Endodermal cell (in vitro differentiated cells): ENCODE data around the gene HPSE2. TPM values are rescaled to one million over a fixed set of nuclear protein-coding genes. Genes with fewer than 3 reads are reported as not detected.

Experiments
- DNase-seq: peaks from one replicate; pipeline ENCODE4 v3.0.0-alpha.2; 2017
- H3K27ac ChIP-seq: 2 replicates; pipeline ENCODE4 v1.5.1; 2013; ENCODE audit warnings: mild to moderate bottlenecking, low read depth, low read length, moderate library complexity
- H3K27me3 ChIP-seq: 2 replicates; pipeline ENCODE4 v1.6.1; 2013; ENCODE audit warnings: mild to moderate bottlenecking, low read length, moderate library complexity; ENCODE audit not compliant: insufficient read depth, control insufficient read depth, poor library complexity, severe bottlenecking
- H3K36me3 ChIP-seq: 2 replicates; pipeline ENCODE4 v1.7.0; 2013; ENCODE audit warnings: mild to moderate bottlenecking, low read length, moderate library complexity; ENCODE audit not compliant: control insufficient read depth, insufficient read depth
- H3K4me1 ChIP-seq: one replicate; pipeline ENCODE4 v1.7.0; 2013; ENCODE audit warnings: low read length; ENCODE audit not compliant: control insufficient read depth, insufficient read depth
- H3K4me3 ChIP-seq: 2 replicates; pipeline ENCODE4 v1.5.1; 2013; ENCODE audit warnings: mild to moderate bottlenecking, low read length, moderate library complexity
- H3K9ac ChIP-seq: 2 replicates; pipeline ENCODE4 v1.6.1; 2013; ENCODE audit warnings: mild to moderate bottlenecking, low read length, moderate library complexity; ENCODE audit not compliant: poor library complexity, severe bottlenecking; ENCODE audit errors: extremely low read depth
- H3K9me3 ChIP-seq: 2 replicates; pipeline ENCODE4 v1.6.1; 2013; ENCODE audit warnings: mild to moderate bottlenecking, low read length, moderate library complexity; ENCODE audit not compliant: control insufficient read depth
- H3K27ac Mint-ChIP-seq: 2 replicates; pipeline ENCODE4 v1.8.0; 2020; ENCODE audit warnings: mixed read lengths
- H3K27me3 Mint-ChIP-seq: 2 replicates; pipeline ENCODE4 v1.8.0; 2021; ENCODE audit warnings: mild to moderate bottlenecking, mixed read lengths; ENCODE audit not compliant: insufficient read depth
- H3K36me3 Mint-ChIP-seq: 2 replicates; pipeline ENCODE4 v1.8.0; 2020; ENCODE audit warnings: low read depth, mixed read lengths
- H3K4me1 Mint-ChIP-seq: 2 replicates; pipeline ENCODE4 v1.8.0; 2020; ENCODE audit warnings: mixed read lengths
- H3K4me3 Mint-ChIP-seq: 2 replicates; pipeline ENCODE4 v1.8.0; 2020; ENCODE audit warnings: mild to moderate bottlenecking, moderate library complexity, mixed read lengths
- H3K9me3 Mint-ChIP-seq: 2 replicates; pipeline ENCODE4 v1.8.0; 2020; ENCODE audit warnings: mild to moderate bottlenecking, mixed read lengths
- WGBS, 2 experiments: methylation state at CpG; one replicate each; pipeline versions ENCODE4 v1.1.5 to v1.1.7; 2013; ENCODE audit warnings: missing lambda C conversion rate in 2 of 2, mixed read lengths in 1 of 2; ENCODE audit not compliant: insufficient coverage in 1 of 2, insufficient read length in 1 of 2; 5-methylcytosine and 5-hydroxymethylcytosine counted together
- total RNA-seq, 2 donors: library from RNA; stranded (reverse); fragmentation: NEBNext Ultra II Directional in 1 of 2; extraction: Animal tissue kit (Norgen Biotek cat#: 25700) in 1 of 2; gene quantifications; 2 replicates in 1 of 2; 3 replicates in 1 of 2; pipeline ENCODE4 v1.2.1, GENCODE V29; 2021
- TF ChIP-seq, protein P1 (sequence below): fragments of 200-600 bp; sonication (generic); conservative IDR thresholded peaks from 2 replicates; pipeline ENCODE4 v1.5.0; 2021; ENCODE audit warnings: antibody characterized with exemption, mild to moderate bottlenecking

HPSE2 gene
- total RNA-seq, 2 donors from 2014 or later = 0.07 to 0.11 TPM

DNA sequence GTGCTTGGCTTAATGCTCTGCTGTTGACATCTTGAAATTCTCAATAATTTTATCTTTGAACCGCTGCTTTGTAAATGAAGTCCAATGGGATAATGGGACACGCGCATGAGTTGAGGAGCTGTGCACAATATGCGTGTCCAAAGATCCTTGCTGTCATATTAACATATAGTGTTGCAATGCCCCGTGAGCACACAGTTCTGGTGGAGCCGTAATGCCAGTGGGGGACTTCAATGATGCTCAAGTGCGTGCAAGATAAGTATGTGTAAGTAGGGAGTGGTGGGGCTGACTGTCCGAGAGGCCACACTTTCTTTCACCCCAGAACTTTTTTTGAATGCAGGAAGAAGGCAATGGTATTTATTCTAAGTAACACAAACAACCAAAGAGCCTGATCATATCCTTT, 711.5 kb downstream of the HPSE2 start:
- no peaks in the 10 kb centered on the region for H3K36me3 ChIP-seq
- Mint-ChIP-seq H3K27me3 (peaks cover 5% of the 10 kb centered on the region), H3K4me3 (no peak overlapping the region), H3K27ac (no peak overlapping the region), H3K9me3 (peaks cover 3% of the 10 kb centered on the region), H3K4me1 (no peaks in the 10 kb centered on the region), H3K36me3 (no peaks in the 10 kb centered on the region)
- H3K4me1 ChIP-seq = no peaks in the 10 kb centered on the region
- H3K27ac ChIP-seq = no peak overlapping the region
- 94 to 98% methylated on average over 4 to 7 of the region's 8 CpGs for WGBS, 2 experiments
- H3K27me3 ChIP-seq = peaks cover 54% of the 10 kb centered on the region
- TF ChIP-seq, protein P1, sequence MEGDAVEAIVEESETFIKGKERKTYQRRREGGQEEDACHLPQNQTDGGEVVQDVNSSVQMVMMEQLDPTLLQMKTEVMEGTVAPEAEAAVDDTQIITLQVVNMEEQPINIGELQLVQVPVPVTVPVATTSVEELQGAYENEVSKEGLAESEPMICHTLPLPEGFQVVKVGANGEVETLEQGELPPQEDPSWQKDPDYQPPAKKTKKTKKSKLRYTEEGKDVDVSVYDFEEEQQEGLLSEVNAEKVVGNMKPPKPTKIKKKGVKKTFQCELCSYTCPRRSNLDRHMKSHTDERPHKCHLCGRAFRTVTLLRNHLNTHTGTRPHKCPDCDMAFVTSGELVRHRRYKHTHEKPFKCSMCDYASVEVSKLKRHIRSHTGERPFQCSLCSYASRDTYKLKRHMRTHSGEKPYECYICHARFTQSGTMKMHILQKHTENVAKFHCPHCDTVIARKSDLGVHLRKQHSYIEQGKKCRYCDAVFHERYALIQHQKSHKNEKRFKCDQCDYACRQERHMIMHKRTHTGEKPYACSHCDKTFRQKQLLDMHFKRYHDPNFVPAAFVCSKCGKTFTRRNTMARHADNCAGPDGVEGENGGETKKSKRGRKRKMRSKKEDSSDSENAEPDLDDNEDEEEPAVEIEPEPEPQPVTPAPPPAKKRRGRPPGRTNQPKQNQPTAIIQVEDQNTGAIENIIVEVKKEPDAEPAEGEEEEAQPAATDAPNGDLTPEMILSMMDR = no peak
- no peak for DNase-seq
- no peak overlapping the region for H3K4me3 ChIP-seq
- H3K9me3 ChIP-seq = no peaks in the 10 kb centered on the region
- H3K9ac ChIP-seq = no peak overlapping the region

DNA sequence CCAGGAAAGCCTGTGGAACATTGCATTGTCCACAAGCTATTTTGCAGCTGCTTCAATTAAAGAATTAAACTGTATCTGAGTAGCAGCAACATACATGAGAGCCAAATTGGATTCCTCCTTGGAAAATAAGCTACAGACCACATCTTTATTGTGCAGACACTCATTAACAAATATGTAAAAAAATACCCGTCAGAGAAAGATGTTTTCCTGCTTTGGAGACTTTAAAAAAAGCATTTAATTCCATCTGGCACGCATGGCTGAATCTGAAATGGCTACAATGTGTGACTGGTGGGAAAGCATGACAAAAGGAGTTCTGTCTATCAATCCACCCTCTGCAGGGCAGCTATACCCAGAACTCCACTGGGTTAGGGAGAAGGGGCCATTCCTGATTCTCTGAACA, 715.8 kb downstream of the HPSE2 start:
- no peak overlapping the region for H3K4me3 Mint-ChIP-seq
- WGBS, 2 experiments = 60 to 85% methylated on average over 1 to 2 of the region's 2 CpGs
- H3K27ac ChIP-seq = no peak overlapping the region
- H3K4me1 Mint-ChIP-seq = peaks cover 9% of the 10 kb centered on the region
- H3K27ac Mint-ChIP-seq = no peak overlapping the region
- peaks cover 3% of the 10 kb centered on the region for H3K4me1 ChIP-seq
- no peaks in the 10 kb centered on the region for H3K36me3 Mint-ChIP-seq
- no peak overlapping the region for H3K9ac ChIP-seq
- H3K4me3 ChIP-seq = no peak overlapping the region
- peaks cover 3% of the 10 kb centered on the region for H3K9me3 Mint-ChIP-seq
- H3K9me3 ChIP-seq = no peaks in the 10 kb centered on the region
- DNase-seq = no peak
- H3K27me3 ChIP-seq = peaks cover 14% of the 10 kb centered on the region
- H3K27me3 Mint-ChIP-seq = peaks cover 5% of the 10 kb centered on the region
- TF ChIP-seq, protein P1 = no peak
- H3K36me3 ChIP-seq = no peaks in the 10 kb centered on the region

DNA sequence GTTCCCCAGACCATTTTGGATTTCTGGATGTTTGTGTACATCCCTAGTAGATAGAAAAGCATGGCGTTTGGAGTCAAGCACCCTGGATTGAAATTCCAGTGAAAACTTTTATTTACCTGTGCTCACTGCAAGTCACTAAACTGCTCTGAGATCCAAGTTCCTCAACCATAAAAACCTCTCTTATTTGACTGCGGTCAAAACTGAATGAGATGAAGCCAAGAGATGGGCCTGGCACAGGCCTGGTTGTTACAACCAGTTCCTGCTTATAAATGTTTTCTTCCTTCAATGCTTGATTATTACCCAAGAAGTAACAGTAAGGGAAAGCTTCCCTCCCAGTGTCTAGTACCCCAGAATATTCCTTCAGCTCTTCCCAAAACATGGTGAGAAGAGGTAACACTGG, 718.0 kb downstream of the HPSE2 start:
- Mint-ChIP-seq H3K27ac (no peak overlapping the region), H3K9me3 (peaks cover 3% of the 10 kb centered on the region), H3K4me1 (peaks cover 9% of the 10 kb centered on the region), H3K36me3 (no peaks in the 10 kb centered on the region), H3K4me3 (no peak overlapping the region), H3K27me3 (peaks cover 5% of the 10 kb centered on the region)
- H3K9me3 ChIP-seq = no peaks in the 10 kb centered on the region
- H3K4me1 ChIP-seq = peaks cover 3% of the 10 kb centered on the region
- TF ChIP-seq, protein P1 = no peak
- H3K4me3 ChIP-seq = no peak overlapping the region
- H3K9ac ChIP-seq = no peak overlapping the region
- no peak for DNase-seq
- H3K27me3 ChIP-seq = peaks cover under 1% of the 10 kb centered on the region
- WGBS, 2 experiments = 43 to 100% methylated on average over 1 to 2 of the region's 2 CpGs
- no peaks in the 10 kb centered on the region for H3K36me3 ChIP-seq
- H3K27ac ChIP-seq = no peak overlapping the region
